IMR-90 (cell line): ENCODE measurements around the gene PCSK5. TPM values are rescaled to one million over a fixed set of nuclear protein-coding genes. Genes with fewer than 3 reads are reported as not detected.

Experiments used
- ATAC-seq: fragments of 200-7000 bp; cut with Tn5 transposase; 2 replicates; pipeline ENCODE4 v1.9.1; 2020; ENCODE audit warnings: low read depth, mild to moderate bottlenecking, moderate library complexity
- BruUV-seq: library from RNA; stranded (reverse); fragments of 400-500 nt; replicated peaks from 2 replicates; lab custom pipeline; 2021; lab: Mats Ljungman, UMichigan
- CTCF ChIA-PET: fragments of 300-600 bp; formaldehyde crosslinking; extraction: SDS; loops from one replicate; lab custom pipeline; 2021; ENCODE audit warnings: antibody characterized with exemption; lab: Yijun Ruan, JAX
- POLR2A ChIA-PET: fragments of 300-600 bp; sonication (Branson Sonifier 250); formaldehyde crosslinking; loops from one replicate; lab custom pipeline; 2022; ENCODE audit warnings: antibody characterized with exemption; ENCODE audit not compliant: unreplicated experiment; lab: Charles Lee
- DNase-seq: peaks from one replicate; pipeline ENCODE4 v3.0.0; 2013
- H2AFZ ChIP-seq: replicated peaks from 2 replicates; pipeline ENCODE3; 2013; ENCODE audit warnings: low read length, mild to moderate bottlenecking; ENCODE audit not compliant: poor library complexity
- H2AK5ac ChIP-seq: 2 replicates; pipeline ENCODE4 v1.6.1; 2013; ENCODE audit warnings: low read depth, low read length, inconsistent platforms
- H2AK9ac ChIP-seq: replicated peaks from 2 replicates; pipeline ENCODE3; 2013; ENCODE audit warnings: mild to moderate bottlenecking, low read depth, low read length, moderate library complexity; ENCODE audit not compliant: poor library complexity
- H2BK120ac ChIP-seq: 2 replicates; pipeline ENCODE4 v1.6.1; 2013; ENCODE audit warnings: low read depth, low read length, inconsistent platforms
- H2BK15ac ChIP-seq: 3 replicates; pipeline ENCODE4 v1.6.1; 2013; ENCODE audit warnings: low read depth, low read length, inconsistent platforms
- H2BK20ac ChIP-seq: 2 replicates; pipeline ENCODE4 v1.6.1; 2013; ENCODE audit warnings: low read depth, mild to moderate bottlenecking, inconsistent platforms, low read length, moderate library complexity
- H2BK5ac ChIP-seq: 2 replicates; pipeline ENCODE4 v1.6.1; 2013; ENCODE audit warnings: mild to moderate bottlenecking, low read depth, low read length, inconsistent platforms; ENCODE audit not compliant: poor library complexity, severe bottlenecking
- H3K14ac ChIP-seq: replicated peaks from 2 replicates; pipeline ENCODE4 v1.6.1; 2013; ENCODE audit warnings: low read depth, low read length, inconsistent platforms
- H3K18ac ChIP-seq: 2 replicates; pipeline ENCODE4 v1.6.1; 2013; ENCODE audit warnings: low read depth, low read length, control low read depth
- H3K23ac ChIP-seq: 2 replicates; pipeline ENCODE4 v1.6.1; 2013; ENCODE audit warnings: low read depth, low read length, inconsistent platforms
- H3K27ac ChIP-seq: 2 replicates; pipeline ENCODE4 v1.5.1; 2013; ENCODE audit warnings: mild to moderate bottlenecking, control low read depth, low read length; ENCODE audit not compliant: insufficient read depth
- H3K27me3 ChIP-seq: 2 replicates; pipeline ENCODE4 v1.6.1; 2013; ENCODE audit warnings: low read length; ENCODE audit not compliant: control insufficient read depth, insufficient read depth
- H3K36me3 ChIP-seq: 2 replicates; pipeline ENCODE4 v1.6.1; 2013; ENCODE audit warnings: low read length, mixed read lengths; ENCODE audit not compliant: control insufficient read depth, insufficient read depth
- H3K4ac ChIP-seq: 2 replicates; pipeline ENCODE4 v1.6.1; 2013; ENCODE audit warnings: low read depth, low read length, inconsistent platforms
- H3K4me1 ChIP-seq: 2 replicates; pipeline ENCODE4 v1.6.1; 2013; ENCODE audit warnings: low read length, mixed read lengths; ENCODE audit not compliant: control insufficient read depth, insufficient read depth
- H3K4me2 ChIP-seq: 2 replicates; pipeline ENCODE4 v1.6.1; 2013; ENCODE audit warnings: low read depth, mild to moderate bottlenecking, control low read depth, low read length, moderate library complexity
- H3K4me3 ChIP-seq: 2 replicates; pipeline ENCODE4 v1.5.1; 2013; ENCODE audit warnings: low read depth, mild to moderate bottlenecking, control low read depth, low read length, moderate library complexity; ENCODE audit not compliant: insufficient read depth
- H3K56ac ChIP-seq: 2 replicates; pipeline ENCODE4 v1.6.1; 2013; ENCODE audit warnings: low read length, inconsistent platforms; ENCODE audit not compliant: insufficient read depth; ENCODE audit errors: extremely low read depth
- H3K79me1 ChIP-seq, 2 experiments: 2 replicates each; pipeline ENCODE4 v1.6.1; 2013; ENCODE audit warnings: low read length in 2 of 2, inconsistent platforms in 1 of 2, low read depth in 1 of 2
- H3K9ac ChIP-seq: 2 replicates; pipeline ENCODE4 v1.6.1; 2013; ENCODE audit warnings: low read depth, low read length, control low read depth
- H3K9me1 ChIP-seq: 2 replicates; pipeline ENCODE4 v1.6.1; 2013; ENCODE audit warnings: low read length, inconsistent platforms; ENCODE audit not compliant: insufficient read depth
- H3K9me3 ChIP-seq: 2 replicates; pipeline ENCODE4 v1.6.1; 2013; ENCODE audit warnings: low read length; ENCODE audit not compliant: control insufficient read depth, insufficient read depth
- H4K20me1 ChIP-seq: 2 replicates; pipeline ENCODE4 v1.6.1; 2013; ENCODE audit warnings: low read length, inconsistent platforms; ENCODE audit not compliant: insufficient read depth
- H4K5ac ChIP-seq: 2 replicates; pipeline ENCODE4 v1.6.1; 2013; ENCODE audit warnings: mild to moderate bottlenecking, low read depth, low read length, control low read depth
- H4K8ac ChIP-seq, 2 experiments: 2 replicates each; pipeline ENCODE4 v1.6.1; 2013; ENCODE audit warnings: low read depth in 2 of 2, low read length in 2 of 2, control low read depth in 1 of 2, inconsistent platforms in 1 of 2
- H4K91ac ChIP-seq: 2 replicates; pipeline ENCODE4 v1.6.1; 2013; ENCODE audit warnings: low read depth, low read length, inconsistent platforms; ENCODE audit not compliant: insufficient read depth
- CEBPB ChIP-seq: IDR thresholded peaks from 2 replicates; pipeline ENCODE4 v1.6.1; 2012; ENCODE audit warnings: low read depth, low read length, improper control_type of control experiment
- CTCF ChIP-seq: conservative IDR thresholded peaks from 2 replicates; pipeline ENCODE4 v1.5.1; 2012; ENCODE audit warnings: mild to moderate bottlenecking, low read depth, low read length, improper control_type of control experiment
- ELK1 ChIP-seq: fragments of 150-350 bp; IDR thresholded peaks from 2 replicates; pipeline ENCODE4 v1.6.1; 2016; ENCODE audit warnings: low read depth, mild to moderate bottlenecking, low read length, moderate library complexity, borderline replicate concordance
- FOS ChIP-seq: fragments of 150-350 bp; IDR thresholded peaks from 2 replicates; pipeline ENCODE4 v1.6.1; 2016; ENCODE audit warnings: low read depth, low read length
- MAFK ChIP-seq: IDR thresholded peaks from 2 replicates; pipeline ENCODE4 v1.6.1; 2012; ENCODE audit warnings: low read depth, low read length, improper control_type of control experiment
- NFE2L2 ChIP-seq: fragments of 150-350 bp; IDR thresholded peaks from 2 replicates; pipeline ENCODE4 v1.6.1; 2016; ENCODE audit warnings: low read depth, mild to moderate bottlenecking, low read length
- RFX5 ChIP-seq: IDR thresholded peaks from 2 replicates; pipeline ENCODE4 v1.8.0; 2012; ENCODE audit warnings: low read depth, mild to moderate bottlenecking, low read length, moderate library complexity
- SMC3 ChIP-seq: fragments of 150-350 bp; IDR thresholded peaks from 2 replicates; pipeline ENCODE4 v1.6.1; 2016; ENCODE audit warnings: low read depth, mild to moderate bottlenecking, antibody characterized with exemption, low read length, moderate library complexity
- WGBS, 2 experiments: methylation state at CpG; one replicate each; pipeline versions ENCODE4 v1.1.5 to v1.1.7; 2013; ENCODE audit warnings: missing lambda C conversion rate in 2 of 2; ENCODE audit not compliant: insufficient read length in 1 of 2; ENCODE audit errors: extremely low coverage in 2 of 2; 5-methylcytosine and 5-hydroxymethylcytosine counted together
- dilution Hi-C: fragments of 300-500 bp; cut with HindIII; formaldehyde crosslinking; loops from one replicate; pipeline ENCODE4 v1.14.3; 2018; ENCODE audit warnings: low sequenced_read_pairs; ENCODE audit not compliant: unreplicated experiment
- in situ Hi-C: fragments of 300-500 bp; cut with MboI; formaldehyde crosslinking; loops from 3 replicates; pipeline ENCODE4 v1.14.3; 2019; ENCODE audit warnings: low sequenced_read_pairs, inconsistent platforms, mixed read lengths
- intact Hi-C: fragments of 100-400 bp; cut with micrococcal nuclease; formaldehyde crosslinking; loops from 2 replicates; pipeline ENCODE4 v1.10.0; 2022
- polyA plus RNA-seq, 3 experiments: library from polyadenylated mRNA; depleted of rRNA; stranded (reverse); fragments of >200 nt; gene quantifications; 2 replicates each; pipeline ENCODE4 v1.2.3, GENCODE V29; 2012; ENCODE audit warnings: low replicate concordance in 1 of 3
- total RNA-seq: library from RNA; depleted of rRNA; stranded (reverse); fragments of >200 nt; gene quantifications from 2 replicates; pipeline ENCODE4 v1.2.3, GENCODE V29; 2012

The PCSK5 gene
- total and polyA plus RNA-seq, 2 of the 4 experiments (the other 2 are of a cell fraction) = 1.5 to 3.0 TPM

- in situ Hi-C loops = no loop called here
- Histone ChIP-seq H3K18ac (no peak overlapping the region), H3K4me2 (no peak overlapping the region), H3K56ac (no peak overlapping the region), H2BK5ac (no peak overlapping the region), H3K27me3 (no peaks in the 10 kb centered on the region), H2AFZ (no peak overlapping the region), H3K4ac (no peak overlapping the region), H3K9ac (no peak overlapping the region), H4K8ac (no peak overlapping the region), H3K4me1 (peaks cover 13% of the 10 kb centered on the region), H3K9me1 (peaks cover 10% of the 10 kb centered on the region), H2AK5ac (no peak overlapping the region), H3K79me1 (no peaks in the 10 kb centered on the region), H3K36me3 (no peaks in the 10 kb centered on the region), H3K14ac (no peak overlapping the region), H3K9me3 (no peaks in the 10 kb centered on the region), H4K20me1 (no peaks in the 10 kb centered on the region), H4K5ac (no peak overlapping the region), H3K4me3 (no peak overlapping the region), H3K23ac (no peak overlapping the region), H3K27ac (no peak overlapping the region), H2BK120ac (no peak overlapping the region), H2BK15ac (no peak overlapping the region), H2AK9ac (no peak overlapping the region), H2BK20ac (no peak overlapping the region), H4K91ac (no peak overlapping the region)
- no TSS peak for BruUV-seq
- no CpG with 5 or more reads among the region's 3 CpGs for WGBS, 2 experiments
- dilution Hi-C loops = no loop called here
- ATAC-seq (no peak), DNase-seq (no peak)
- POLR2A ChIA-PET = interaction anchor here (0.6 kb wide), 1 partner anchor 11 kb away, joined by 3 read pairs; no protein-coding TSS in a partner anchor
- intact Hi-C loops = loop anchor here (5.0 kb wide), 1 partner anchor 478 kb away; the partner anchor contains the start of gene PCSK5
- TF ChIP-seq CEBPB (no peak), SMC3 (no peak), RFX5 (no peak), FOS (no peak), CTCF (no peak), NFE2L2 (no peak), ELK1 (no peak), MAFK (no peak)
- CTCF ChIA-PET = no interaction called here
Observed at GRCh38 chr9:76370396-76371023, 480.0 kb downstream of the PCSK5 start.
